ENCODE results near the gene CPLX1. TPM values are rescaled to one million over a fixed set of nuclear protein-coding genes. Genes with fewer than 3 reads are reported as not detected.
"Not testable (repeated sequence)": the region's sequence is repeated elsewhere in the genome, so short reads cannot be mapped to it uniquely, and the experiment has no call there.

Gene CPLX1
- polyA plus RNA-seq, 3 donors = not detected

- intact Hi-C loops (cut with micrococcal nuclease) = no loop called here
- H3K9me3 Mint-ChIP-seq = peaks cover 0 to 3% (median 0%) of the 10 kb centered on the region in 7 donors
- peaks cover 52 to 84% of the 10 kb centered on the region in 2 donors for H3K36me3 ChIP-seq (replicated peaks in 1 of 2; ENCODE audit: control insufficient read depth in 1 of 2, insufficient read depth in 2 of 2, low read length in 2 of 2)
Measured at GRCh38 chr4:738781-739280, 87.1 kb downstream of the CPLX1 start.

GRCh38 chr4:736561-736960 is 89.4 kb downstream of the CPLX1 start:
- H3K4me1 Mint-ChIP-seq; H3K27me3 Mint-ChIP-seq (ENCODE audit: low read depth in 3 of 3); H3K9me3 Mint-ChIP-seq; H3K4me3 ChIP-seq (replicated peaks in 1 of 3; ENCODE audit: low read depth in 2 of 3, low read length in 3 of 3); H3K9me3 ChIP-seq (replicated peaks in 1 of 2; ENCODE audit: control insufficient read depth in 1 of 2, insufficient read depth in 1 of 2, low read length in 2 of 2); H3K27ac ChIP-seq (ENCODE audit: low read depth in 1 of 2, low read length in 2 of 2); H3K4me3 Mint-ChIP-seq; H4K20me1 ChIP-seq (ENCODE audit: insufficient read depth, low read length); H3K9ac ChIP-seq (ENCODE audit: insufficient read depth, low read length, poor library complexity, severe bottlenecking); H3K27me3 ChIP-seq (ENCODE audit: control insufficient read depth in 2 of 2, insufficient read depth in 2 of 2, low read length in 2 of 2); H3K4me1 ChIP-seq (ENCODE audit: control insufficient read depth in 1 of 2, insufficient read depth in 2 of 2, low read length in 2 of 2); H3K79me2 ChIP-seq (ENCODE audit: insufficient read depth, low read length); H3K27ac Mint-ChIP-seq; H2AFZ ChIP-seq (ENCODE audit: insufficient read depth, low read depth, low read length, poor library complexity, severe bottlenecking); intact Hi-C loops (cut with micrococcal nuclease); H3K4me2 ChIP-seq (replicated peaks; ENCODE audit: extremely low read depth, low read length, poor library complexity, severe bottlenecking); DNase-seq: not testable (repeated sequence)
- WGBS (ENCODE audit: insufficient coverage) = 98% methylated on average over 19 of the region's 34 CpGs
- peaks cover 61 to 82% of the 10 kb centered on the region in 2 donors for H3K36me3 Mint-ChIP-seq
- peaks cover 68 to 88% of the 10 kb centered on the region in 2 donors for H3K36me3 ChIP-seq (replicated peaks in 1 of 2; ENCODE audit: control insufficient read depth in 1 of 2, insufficient read depth in 2 of 2, low read length in 2 of 2)

More at GRCh38 chr4:738781-739280, 87.1 kb downstream of the CPLX1 start:
- Histone ChIP-seq H3K9me3 (replicated peaks in 1 of 2; ENCODE audit: control insufficient read depth in 1 of 2, insufficient read depth in 1 of 2, low read length in 2 of 2) (no peaks in the 10 kb centered on the region), H3K4me3 (replicated peaks in 1 of 3; ENCODE audit: low read depth in 2 of 3, low read length in 3 of 3) (no peak overlapping the region), H3K79me2 (ENCODE audit: insufficient read depth, low read length) (no peaks in the 10 kb centered on the region), H3K9ac (ENCODE audit: insufficient read depth, low read length, poor library complexity, severe bottlenecking) (no peak overlapping the region), H3K4me1 (ENCODE audit: control insufficient read depth in 1 of 2, insufficient read depth in 2 of 2, low read length in 2 of 2) (no peaks in the 10 kb centered on the region), H2AFZ (ENCODE audit: insufficient read depth, low read depth, low read length, poor library complexity, severe bottlenecking) (no peak overlapping the region), H3K27me3 (ENCODE audit: control insufficient read depth in 2 of 2, insufficient read depth in 2 of 2, low read length in 2 of 2) (no peaks in the 10 kb centered on the region), H3K4me2 (replicated peaks; ENCODE audit: extremely low read depth, low read length, poor library complexity, severe bottlenecking) (no peak overlapping the region), H3K27ac (ENCODE audit: low read depth in 1 of 2, low read length in 2 of 2) (no peak overlapping the region), H4K20me1 (ENCODE audit: insufficient read depth, low read length) (peaks cover 22% of the 10 kb centered on the region)
- DNase-seq = no peak
- peaks cover 0 to 3% (median 2%) of the 10 kb centered on the region in 3 donors for H3K27me3 Mint-ChIP-seq (ENCODE audit: low read depth in 3 of 3)
- H3K27ac Mint-ChIP-seq = no peak overlapping the region
- 81% methylated on average over 8 of the region's 16 CpGs for WGBS (ENCODE audit: insufficient coverage)
- H3K36me3 Mint-ChIP-seq = peaks cover 57 to 76% of the 10 kb centered on the region in 2 donors
- no peaks in the 10 kb centered on the region for H3K4me1 Mint-ChIP-seq
- no peak for TF ChIP-seq CTCF (IDR thresholded peaks at IDR 0.05)
- no peak overlapping the region for H3K4me3 Mint-ChIP-seq
